ENCODE results near the gene ATXN1.

Gene ATXN1

DNA sequence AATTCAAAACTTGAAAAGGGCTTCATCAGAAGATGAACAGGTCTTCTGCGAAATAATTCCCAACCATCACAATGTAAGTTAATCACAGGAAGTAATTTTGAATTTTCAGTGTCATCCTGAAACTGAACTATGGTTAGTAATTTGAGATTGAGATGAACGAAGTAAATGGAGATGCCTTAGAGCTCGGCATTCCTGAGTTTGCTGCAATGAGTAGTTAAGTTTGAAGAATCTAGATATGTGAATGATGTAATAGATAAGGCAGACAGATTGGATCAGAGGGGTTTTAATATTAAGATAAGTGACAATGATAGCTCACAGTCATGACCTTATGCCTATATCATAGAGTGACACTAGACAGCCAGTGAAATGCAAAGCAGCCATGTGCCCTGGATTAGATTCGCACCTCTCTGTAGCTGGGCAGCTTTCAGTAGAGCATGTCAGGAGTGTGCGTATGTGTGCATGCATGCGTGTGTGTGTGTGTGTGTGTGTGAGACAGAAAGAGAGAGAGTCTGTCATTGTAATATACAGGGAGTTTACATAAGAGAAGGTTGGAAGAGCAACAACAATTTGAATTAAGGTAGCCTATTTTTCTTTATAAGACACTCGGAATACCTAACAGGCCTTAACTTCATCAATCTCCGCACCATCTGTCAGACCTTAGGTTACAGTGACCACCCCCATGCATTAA, 289.9 kb downstream of the ATXN1 start:
- no peak for TF ChIP-seq GABPA (IDR thresholded peaks at IDR 0.05; ENCODE audit: low read depth)
- no peak for TF ChIP-seq POLR2AphosphoS5 (IDR thresholded peaks at IDR 0.05; ENCODE audit: low read depth)
- TF ChIP-seq, protein P1, sequence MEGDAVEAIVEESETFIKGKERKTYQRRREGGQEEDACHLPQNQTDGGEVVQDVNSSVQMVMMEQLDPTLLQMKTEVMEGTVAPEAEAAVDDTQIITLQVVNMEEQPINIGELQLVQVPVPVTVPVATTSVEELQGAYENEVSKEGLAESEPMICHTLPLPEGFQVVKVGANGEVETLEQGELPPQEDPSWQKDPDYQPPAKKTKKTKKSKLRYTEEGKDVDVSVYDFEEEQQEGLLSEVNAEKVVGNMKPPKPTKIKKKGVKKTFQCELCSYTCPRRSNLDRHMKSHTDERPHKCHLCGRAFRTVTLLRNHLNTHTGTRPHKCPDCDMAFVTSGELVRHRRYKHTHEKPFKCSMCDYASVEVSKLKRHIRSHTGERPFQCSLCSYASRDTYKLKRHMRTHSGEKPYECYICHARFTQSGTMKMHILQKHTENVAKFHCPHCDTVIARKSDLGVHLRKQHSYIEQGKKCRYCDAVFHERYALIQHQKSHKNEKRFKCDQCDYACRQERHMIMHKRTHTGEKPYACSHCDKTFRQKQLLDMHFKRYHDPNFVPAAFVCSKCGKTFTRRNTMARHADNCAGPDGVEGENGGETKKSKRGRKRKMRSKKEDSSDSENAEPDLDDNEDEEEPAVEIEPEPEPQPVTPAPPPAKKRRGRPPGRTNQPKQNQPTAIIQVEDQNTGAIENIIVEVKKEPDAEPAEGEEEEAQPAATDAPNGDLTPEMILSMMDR (IDR thresholded peaks at IDR 0.05; ENCODE audit: insufficient read depth, low read length): no peak
- no peak for TF ChIP-seq REST (IDR thresholded peaks at IDR 0.05; ENCODE audit: insufficient replicate concordance, low read depth)
- TF ChIP-seq SPI1 (IDR thresholded peaks at IDR 0.05; ENCODE audit: borderline replicate concordance, low read depth): no peak
- no peaks in the 10 kb centered on the region for H3K27me3 ChIP-seq (ENCODE audit: insufficient read depth, poor library complexity, severe bottlenecking)
- no peak for DNase-seq (ENCODE audit: low read depth in 1 of 2, low spot score in 1 of 2)
- no peak overlapping the region for H3K27ac ChIP-seq (replicated peaks)
- H3K4me3 ChIP-seq (replicated peaks; ENCODE audit: insufficient read depth, low read length): no peak overlapping the region

DNA sequence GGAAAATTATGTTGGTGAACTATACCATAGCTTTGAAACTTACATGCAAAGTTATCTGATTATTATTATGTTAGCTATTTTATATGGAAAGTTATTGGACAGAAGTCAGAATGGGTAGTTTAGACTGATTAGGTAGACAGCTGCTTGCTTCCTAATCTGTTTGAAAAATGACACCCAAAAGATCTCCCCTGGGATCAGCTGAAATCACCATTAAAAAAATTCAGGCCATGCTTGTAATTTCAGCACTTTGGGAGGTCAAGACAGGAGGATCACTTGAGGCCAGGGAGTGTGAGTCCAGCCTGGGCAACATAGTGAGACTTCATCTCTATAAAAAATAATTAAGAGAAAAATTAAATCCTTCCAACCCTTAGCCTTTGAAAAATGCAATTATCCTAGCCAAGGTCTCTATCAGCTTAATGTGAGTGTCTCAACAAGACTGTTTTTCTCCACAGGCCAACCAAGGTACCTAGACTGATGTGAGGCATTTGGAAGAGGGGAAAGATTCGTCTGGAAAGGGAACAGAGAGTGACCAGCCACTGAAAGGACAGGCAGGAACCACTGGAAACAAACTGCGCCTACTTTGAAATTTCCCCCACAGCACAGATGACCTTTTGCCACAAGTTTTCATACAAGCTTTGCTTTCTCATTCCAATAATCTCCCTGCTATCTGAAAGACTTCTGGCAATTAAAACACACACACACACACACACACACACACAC, 290.6 kb downstream of the ATXN1 start:
- H3K27ac ChIP-seq (replicated peaks): no peak overlapping the region
- TF ChIP-seq SPI1 (IDR thresholded peaks at IDR 0.05; ENCODE audit: borderline replicate concordance, low read depth): no peak
- DNase-seq (ENCODE audit: low read depth in 1 of 2, low spot score in 1 of 2): no peak

DNA sequence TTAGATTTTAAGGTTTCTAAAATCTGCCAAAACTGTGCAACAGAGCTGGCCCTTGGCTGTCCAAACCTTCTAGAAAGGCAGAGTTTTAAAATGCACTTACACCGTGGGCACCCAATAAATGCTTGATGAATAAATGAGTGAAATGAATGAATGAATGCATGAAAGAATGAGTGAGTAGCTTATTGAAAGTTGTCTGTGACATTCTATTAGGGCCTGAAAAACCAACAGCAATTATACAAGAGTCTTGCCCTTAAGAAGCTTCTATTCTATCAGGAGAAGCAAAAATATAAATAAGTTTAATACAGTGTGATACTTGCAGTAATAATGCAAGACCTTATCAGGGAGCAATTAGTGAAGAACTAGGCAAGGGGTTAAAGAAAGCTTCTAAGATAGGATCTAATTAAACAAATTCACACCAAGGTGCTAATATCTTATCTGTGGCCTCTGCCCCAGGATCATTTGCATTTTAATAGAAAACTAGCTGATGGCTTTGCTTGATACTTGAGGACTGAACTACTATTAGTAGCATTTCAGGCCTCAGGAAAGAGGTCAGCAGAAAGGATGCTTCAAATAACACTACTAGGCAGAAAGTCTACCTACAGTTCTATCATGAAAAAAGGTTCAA, 292.2 kb downstream of the ATXN1 start:
- Histone ChIP-seq H3K27me3 (ENCODE audit: insufficient read depth, poor library complexity, severe bottlenecking) (no peaks in the 10 kb centered on the region), H3K4me3 (replicated peaks; ENCODE audit: insufficient read depth, low read length) (no peak overlapping the region), H3K27ac (replicated peaks) (no peak overlapping the region)
- no peak for DNase-seq (ENCODE audit: low read depth in 1 of 2, low spot score in 1 of 2)
- TF ChIP-seq, protein P1 (IDR thresholded peaks at IDR 0.05; ENCODE audit: insufficient read depth, low read length): no peak
- TF ChIP-seq POLR2AphosphoS5 (IDR thresholded peaks at IDR 0.05; ENCODE audit: low read depth): no peak
- no peak for TF ChIP-seq REST (IDR thresholded peaks at IDR 0.05; ENCODE audit: insufficient replicate concordance, low read depth)
- no peak for TF ChIP-seq SPI1 (IDR thresholded peaks at IDR 0.05; ENCODE audit: borderline replicate concordance, low read depth)
- TF ChIP-seq GABPA (IDR thresholded peaks at IDR 0.05; ENCODE audit: low read depth): no peak

More for the DNA sequence above, 290.6 kb downstream of the ATXN1 start:
- H3K4me3 ChIP-seq (replicated peaks; ENCODE audit: insufficient read depth, low read length): no peak overlapping the region
- no peaks in the 10 kb centered on the region for H3K27me3 ChIP-seq (ENCODE audit: insufficient read depth, poor library complexity, severe bottlenecking)

Measured in HL-60 (cell line).